MM.1S (cell line): ENCODE results near the gene CFAP251.

Source experiments
- EZH2 ChIP-seq: fragments of 300-600 bp; sonication (generic); optimal IDR thresholded peaks from 2 replicates; pipeline ENCODE3; 2017; ENCODE audit warnings: low read depth, mild to moderate bottlenecking, antibody characterized with exemption, low read length, mixed read lengths
- TF ChIP-seq, protein P1 (sequence below): fragments of 300-600 bp; sonication (generic); IDR thresholded peaks from 2 replicates; pipeline ENCODE4 v1.5.1; 2016; ENCODE audit warnings: antibody characterized with exemption, low read length, mixed read lengths

- TF ChIP-seq, protein P1, sequence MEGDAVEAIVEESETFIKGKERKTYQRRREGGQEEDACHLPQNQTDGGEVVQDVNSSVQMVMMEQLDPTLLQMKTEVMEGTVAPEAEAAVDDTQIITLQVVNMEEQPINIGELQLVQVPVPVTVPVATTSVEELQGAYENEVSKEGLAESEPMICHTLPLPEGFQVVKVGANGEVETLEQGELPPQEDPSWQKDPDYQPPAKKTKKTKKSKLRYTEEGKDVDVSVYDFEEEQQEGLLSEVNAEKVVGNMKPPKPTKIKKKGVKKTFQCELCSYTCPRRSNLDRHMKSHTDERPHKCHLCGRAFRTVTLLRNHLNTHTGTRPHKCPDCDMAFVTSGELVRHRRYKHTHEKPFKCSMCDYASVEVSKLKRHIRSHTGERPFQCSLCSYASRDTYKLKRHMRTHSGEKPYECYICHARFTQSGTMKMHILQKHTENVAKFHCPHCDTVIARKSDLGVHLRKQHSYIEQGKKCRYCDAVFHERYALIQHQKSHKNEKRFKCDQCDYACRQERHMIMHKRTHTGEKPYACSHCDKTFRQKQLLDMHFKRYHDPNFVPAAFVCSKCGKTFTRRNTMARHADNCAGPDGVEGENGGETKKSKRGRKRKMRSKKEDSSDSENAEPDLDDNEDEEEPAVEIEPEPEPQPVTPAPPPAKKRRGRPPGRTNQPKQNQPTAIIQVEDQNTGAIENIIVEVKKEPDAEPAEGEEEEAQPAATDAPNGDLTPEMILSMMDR = no peak
- TF ChIP-seq EZH2 = no peak
These were observed 45.2 kb upstream of the CFAP251 start for GRCh38 chr12:121873216-121873569.
